Esophagus muscularis mucosa (tissue), 3 donors: Measurements from ENCODE around the gene SLC16A11.

Experiments used
- CTCF ChIP-seq, 3 experiments: fragments of 200-600 bp in 2 of 3; fragments of 450-650 bp in 1 of 3; sonication (generic) in 2 of 3; IDR thresholded peaks; one replicate each; pipeline ENCODE4 v1.5.1; 2017 to 2019; ENCODE audit warnings: antibody characterized with exemption in 3 of 3, mild to moderate bottlenecking in 2 of 3, moderate library complexity in 1 of 3
- POLR2A ChIP-seq: fragments of 450-650 bp; IDR thresholded peaks from one replicate; pipeline ENCODE4 v1.6.1; 2017; ENCODE audit warnings: antibody characterized with exemption, moderate library complexity, mild to moderate bottlenecking, low read depth
- POLR2AphosphoS5 ChIP-seq, 2 donors: sonication (generic); formaldehyde crosslinking; IDR thresholded peaks; one replicate each; pipeline ENCODE4 v1.6.1; 2017; ENCODE audit warnings: antibody characterized with exemption in 2 of 2

GRCh38 chr17:7014261-7014994 is 29.5 kb downstream of the SLC16A11 start:
- TF ChIP-seq POLR2A (peak; percentile 79), CTCF (IDR thresholded peaks at IDR 0.05) (peak; percentile 61 to 91 (median 84)), POLR2AphosphoS5 (IDR thresholded peaks at IDR 0.05) (peak; percentile 94 to 96)
